Neural progenitor cell (in vitro differentiated cells): ENCODE measurements around the gene MT1B.

Experiments
- EZH2 ChIP-seq: fragments of 200-600 bp; sonication (generic); IDR thresholded peaks from 2 replicates; pipeline ENCODE4 v1.6.1; 2017; ENCODE audit warnings: antibody characterized with exemption, mild to moderate bottlenecking, moderate library complexity
- TF ChIP-seq, protein P1 (sequence below): fragments of 200-600 bp; sonication (generic); IDR thresholded peaks from 2 replicates; pipeline ENCODE4 v1.5.1; 2017; ENCODE audit warnings: antibody characterized with exemption, mild to moderate bottlenecking

DNA sequence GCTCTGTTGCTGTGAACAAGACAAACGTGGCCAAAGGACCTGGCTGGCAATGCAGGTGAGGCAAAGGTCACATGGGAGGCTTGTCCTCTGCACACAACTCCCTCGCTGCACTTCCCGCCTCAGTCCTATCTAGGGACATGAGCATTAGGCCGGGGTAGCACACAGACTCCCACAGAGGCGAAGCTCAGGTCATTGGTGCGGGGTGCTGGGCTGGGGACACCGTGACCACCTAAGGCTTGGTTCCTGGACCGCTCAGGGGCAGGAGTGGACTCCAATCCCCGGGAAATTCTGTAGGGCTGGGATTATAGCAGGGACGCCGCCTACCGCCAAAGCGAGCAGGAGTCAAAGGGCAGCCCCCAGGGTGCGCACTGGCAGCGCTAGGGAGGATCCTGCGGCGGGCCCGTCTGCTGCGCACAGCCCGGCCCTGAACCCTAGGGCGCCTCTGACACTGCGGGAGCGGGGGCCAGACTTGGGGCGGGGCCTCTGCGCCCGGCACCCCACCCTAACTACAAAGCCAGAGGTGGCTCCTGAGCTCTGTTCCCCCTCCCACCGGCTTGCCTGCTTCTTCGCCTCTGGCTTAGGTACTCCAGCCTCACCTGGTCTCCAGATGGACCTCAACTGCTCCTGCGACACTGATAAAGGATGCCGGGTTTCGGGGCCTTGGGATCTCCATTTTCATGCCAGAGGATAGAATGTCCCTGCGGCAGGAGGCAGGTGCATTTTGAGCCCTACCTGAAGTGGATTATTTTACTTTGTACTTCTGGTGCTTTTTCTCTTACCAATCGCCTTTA lies 3.9 kb upstream of the MT1B start:
- peak; percentile 87 for TF ChIP-seq EZH2
- TF ChIP-seq, protein P1, sequence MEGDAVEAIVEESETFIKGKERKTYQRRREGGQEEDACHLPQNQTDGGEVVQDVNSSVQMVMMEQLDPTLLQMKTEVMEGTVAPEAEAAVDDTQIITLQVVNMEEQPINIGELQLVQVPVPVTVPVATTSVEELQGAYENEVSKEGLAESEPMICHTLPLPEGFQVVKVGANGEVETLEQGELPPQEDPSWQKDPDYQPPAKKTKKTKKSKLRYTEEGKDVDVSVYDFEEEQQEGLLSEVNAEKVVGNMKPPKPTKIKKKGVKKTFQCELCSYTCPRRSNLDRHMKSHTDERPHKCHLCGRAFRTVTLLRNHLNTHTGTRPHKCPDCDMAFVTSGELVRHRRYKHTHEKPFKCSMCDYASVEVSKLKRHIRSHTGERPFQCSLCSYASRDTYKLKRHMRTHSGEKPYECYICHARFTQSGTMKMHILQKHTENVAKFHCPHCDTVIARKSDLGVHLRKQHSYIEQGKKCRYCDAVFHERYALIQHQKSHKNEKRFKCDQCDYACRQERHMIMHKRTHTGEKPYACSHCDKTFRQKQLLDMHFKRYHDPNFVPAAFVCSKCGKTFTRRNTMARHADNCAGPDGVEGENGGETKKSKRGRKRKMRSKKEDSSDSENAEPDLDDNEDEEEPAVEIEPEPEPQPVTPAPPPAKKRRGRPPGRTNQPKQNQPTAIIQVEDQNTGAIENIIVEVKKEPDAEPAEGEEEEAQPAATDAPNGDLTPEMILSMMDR = no peak
